GM19467 (cell line): ENCODE data around the gene CFAP65.

Experiments
- ATAC-seq: cut with Tn5 transposase; IDR thresholded peaks from one replicate; pipeline ENCODE4 v1.9.1; 2021; ENCODE audit warnings: mild to moderate bottlenecking, moderate library complexity; ENCODE audit not compliant: unreplicated experiment

The CFAP65 gene

GRCh38 chr2:219041252-219041651, at the start of gene CFAP65:
CFAP65 (minus strand) TSS chr2:219041516; CDS start chr2:219039048, 2,468 bp downstream.
- no peak for ATAC-seq

GRCh38 chr2:219090436-219091299, 49.4 kb upstream of the CFAP65 start:
- no peak for ATAC-seq

GRCh38 chr2:219089330-219089729, 48.0 kb upstream of the CFAP65 start:
- no peak for ATAC-seq

- ATAC-seq, result no peak
These were observed 46.5 kb upstream of the CFAP65 start for GRCh38 chr2:219087848-219088247.

GRCh38 chr2:219087361-219087760, 46.0 kb upstream of the CFAP65 start:
- ATAC-seq, result no peak

- no peak for ATAC-seq
These were observed 44.9 kb upstream of the CFAP65 start for GRCh38 chr2:219086196-219086595.

- no peak for ATAC-seq
These were observed 43.5 kb upstream of the CFAP65 start for GRCh38 chr2:219084791-219085190.

GRCh38 chr2:219082332-219082958, 41.1 kb upstream of the CFAP65 start:
- no peak for ATAC-seq

- no peak for ATAC-seq
These were observed 40.5 kb upstream of the CFAP65 start for GRCh38 chr2:219081701-219082331.

GRCh38 chr2:219081096-219081495, 39.8 kb upstream of the CFAP65 start:
- ATAC-seq, result no peak

- ATAC-seq, result no peak
These were observed 38.1 kb upstream of the CFAP65 start for GRCh38 chr2:219079417-219079816.

- no peak for ATAC-seq
These were observed 37.6 kb upstream of the CFAP65 start for GRCh38 chr2:219078951-219079350.

GRCh38 chr2:219078126-219078525, 36.8 kb upstream of the CFAP65 start:
- no peak for ATAC-seq

GRCh38 chr2:219076253-219076652, 34.9 kb upstream of the CFAP65 start:
- ATAC-seq, result no peak

- ATAC-seq, result no peak
These were observed 32.3 kb upstream of the CFAP65 start for GRCh38 chr2:219073413-219074129.

- ATAC-seq, result no peak
These were observed 31.5 kb upstream of the CFAP65 start for GRCh38 chr2:219072741-219073250.

- ATAC-seq, result no peak
These were observed 30.0 kb upstream of the CFAP65 start for GRCh38 chr2:219071131-219071816.

GRCh38 chr2:219065484-219065883, 24.2 kb upstream of the CFAP65 start:
- ATAC-seq, result no peak

- ATAC-seq, result no peak
These were observed 20.8 kb upstream of the CFAP65 start for GRCh38 chr2:219062081-219062480.
